Stimulated activated CD4-positive, alpha-beta T cell treated with anti-CD3 and anti-CD28 coated beads, Interleukin-2, amount 100 ng/mL, for 24 hours (primary cell): Measurements from ENCODE around the gene SH2B2.
"Not testable (repeated sequence)": the region's sequence is repeated elsewhere in the genome, so short reads cannot be mapped to it uniquely, and the experiment has no call there.

Source experiments
- DNase-seq, 2 donors: peaks; one replicate each; pipeline ENCODE4 v3.0.0-alpha.2; 2020

The SH2B2 gene

GRCh38 chr7:102306916-102307677, 20.4 kb downstream of the SH2B2 start:
- peak in 1 of 2 donors; percentile 10 for DNase-seq

GRCh38 chr7:102310414-102310815, 23.7 kb downstream of the SH2B2 start:
- no peak for DNase-seq

GRCh38 chr7:102312317-102312716, 25.6 kb downstream of the SH2B2 start:
- DNase-seq = no peak

GRCh38 chr7:102313997-102314780, 27.5 kb downstream of the SH2B2 start:
- DNase-seq = no peak

- DNase-seq = no peak
Observed at GRCh38 chr7:102317231-102318059, 30.8 kb downstream of the SH2B2 start.

GRCh38 chr7:102318482-102318971, 31.9 kb downstream of the SH2B2 start:
- no peak for DNase-seq

- no peak for DNase-seq
Observed at GRCh38 chr7:102319671-102320070, 33.0 kb downstream of the SH2B2 start.

GRCh38 chr7:102320181-102320580, 33.5 kb downstream of the SH2B2 start:
- DNase-seq = no peak

GRCh38 chr7:102320601-102321350, 34.1 kb downstream of the SH2B2 start:
- no peak for DNase-seq

GRCh38 chr7:102321351-102322201, 34.9 kb downstream of the SH2B2 start:
- DNase-seq = no peak

GRCh38 chr7:102322202-102322715, 35.6 kb downstream of the SH2B2 start:
- no peak for DNase-seq

GRCh38 chr7:102323914-102324195, 37.2 kb downstream of the SH2B2 start:
- DNase-seq = no peak

- DNase-seq = not testable (repeated sequence)
Observed at GRCh38 chr7:102325106-102325505, 38.4 kb downstream of the SH2B2 start.

GRCh38 chr7:102326157-102326889, 39.7 kb downstream of the SH2B2 start:
- DNase-seq = no peak

GRCh38 chr7:102327183-102327582, 40.5 kb downstream of the SH2B2 start:
- DNase-seq = not testable (repeated sequence)

GRCh38 chr7:102328863-102329262, 42.2 kb downstream of the SH2B2 start:
- DNase-seq = not testable (repeated sequence)

GRCh38 chr7:102329366-102329765, 42.7 kb downstream of the SH2B2 start:
- DNase-seq = not testable (repeated sequence)

GRCh38 chr7:102330666-102331460, 44.2 kb downstream of the SH2B2 start:
- DNase-seq = not testable (repeated sequence)

- not testable (repeated sequence) for DNase-seq
Observed at GRCh38 chr7:102335574-102335973, 48.9 kb downstream of the SH2B2 start.

- DNase-seq = not testable (repeated sequence)
Observed at GRCh38 chr7:102337002-102337401, 50.3 kb downstream of the SH2B2 start.
